OCI-LY3 (cell line): ENCODE data around the gene ACTL6A.

Experiments
- H2AFZ ChIP-seq: fragments of 200-600, 300-600 bp; shearing (Covaris generic); 2 replicates; pipeline ENCODE4 v1.6.0; 2014; ENCODE audit warnings: antibody characterized with exemption, low read depth, low read length
- H3K27ac ChIP-seq: fragments of 200-600, 300-600 bp; sonication (generic); 2 replicates; pipeline ENCODE4 v1.5.1; 2014; ENCODE audit warnings: mild to moderate bottlenecking, low read length, moderate library complexity, mixed read lengths
- H3K27me3 ChIP-seq: fragments of 200-600, 300-600 bp; sonication (generic); 2 replicates; pipeline ENCODE4 v1.6.1; 2014; ENCODE audit warnings: low read depth, low read length, mixed read lengths
- H3K36me3 ChIP-seq: fragments of 200-600, 300-600 bp; sonication (generic); replicated peaks from 2 replicates; pipeline ENCODE3; 2014; ENCODE audit warnings: low read depth, low read length, mixed read lengths
- H3K4me1 ChIP-seq: fragments of 300-600, 200-600 bp; sonication (generic); 2 replicates; pipeline ENCODE4 v1.6.1; 2014; ENCODE audit warnings: low read length, mixed read lengths
- H3K4me2 ChIP-seq: fragments of 200-600, 300-600 bp; sonication (generic); 2 replicates; pipeline ENCODE4 v1.6.1; 2014; ENCODE audit warnings: low read length, mixed read lengths
- H3K4me3 ChIP-seq: fragments of 300-600, 200-600 bp; sonication (generic); 2 replicates; pipeline ENCODE4 v1.5.1; 2014; ENCODE audit warnings: antibody characterized with exemption, mild to moderate bottlenecking, low read length, moderate library complexity
- H3K79me2 ChIP-seq: fragments of 300-600, 200-600 bp; shearing (Covaris generic); 2 replicates; pipeline ENCODE4 v1.6.1; 2014; ENCODE audit warnings: mild to moderate bottlenecking, low read length, mixed read lengths
- H3K9ac ChIP-seq: fragments of 300-600, 200-600 bp; shearing (Covaris generic); 2 replicates; pipeline ENCODE4 v1.6.0; 2014; ENCODE audit warnings: mild to moderate bottlenecking, low read length, moderate library complexity
- H3K9me3 ChIP-seq: fragments of 200-600, 300-600 bp; shearing (Covaris generic); 2 replicates; pipeline ENCODE4 v1.6.1; 2014; ENCODE audit warnings: low read length, mixed read lengths; ENCODE audit not compliant: insufficient read depth
- H4K20me1 ChIP-seq: fragments of 200-600, 300-600 bp; sonication (generic); 2 replicates; pipeline ENCODE4 v1.6.1; 2016; ENCODE audit warnings: low read length, mixed read lengths; ENCODE audit not compliant: insufficient read depth
- CTCF ChIP-seq: fragments of 200-600, 300-600 bp; sonication (generic); IDR thresholded peaks from 2 replicates; pipeline ENCODE4 v1.5.1; 2014; ENCODE audit warnings: antibody characterized with exemption, low read length, low read depth
- EZH2phosphoT487 ChIP-seq: fragments of 200-600 bp; shearing (Covaris generic); IDR thresholded peaks from 2 replicates; pipeline ENCODE4 v1.6.1; 2018; ENCODE audit warnings: antibody characterized with exemption, mixed run types, low read depth

ACTL6A gene

GRCh38 chr3:179603321-179603720 is 40.6 kb downstream of the ACTL6A start:
- Histone ChIP-seq H3K9me3 (no peaks in the 10 kb centered on the region), H3K27ac (no peak overlapping the region), H2AFZ (no peak overlapping the region), H3K36me3 (peaks cover 10% of the 10 kb centered on the region), H3K27me3 (no peaks in the 10 kb centered on the region), H3K9ac (no peak overlapping the region), H4K20me1 (no peaks in the 10 kb centered on the region), H3K4me1 (peaks cover 26% of the 10 kb centered on the region), H3K79me2 (peaks cover 44% of the 10 kb centered on the region), H3K4me3 (peak overlapping the region; percentile 86), H3K4me2 (peak overlapping the region; percentile 67)
- no peak for TF ChIP-seq EZH2phosphoT487
- no peak for TF ChIP-seq CTCF

- peak overlapping the region; percentile 48 for H3K27ac ChIP-seq
- no peaks in the 10 kb centered on the region for H4K20me1 ChIP-seq
- no peaks in the 10 kb centered on the region for H3K27me3 ChIP-seq
- peak overlapping the region; percentile 93; the same call in 1 of the 2 replicates for H2AFZ ChIP-seq
- H3K4me1 ChIP-seq, result peaks cover 31% of the 10 kb centered on the region
- H3K4me3 ChIP-seq, result peak overlapping the region; percentile 86
- H3K79me2 ChIP-seq, result peaks cover 44% of the 10 kb centered on the region
- TF ChIP-seq EZH2phosphoT487 (no peak), CTCF (no peak)
- peaks cover 10% of the 10 kb centered on the region for H3K36me3 ChIP-seq
- H3K9ac ChIP-seq, result peak overlapping the region; percentile 80
- no peaks in the 10 kb centered on the region for H3K9me3 ChIP-seq
- H3K4me2 ChIP-seq, result peak overlapping the region; percentile 67
These were observed 41.1 kb downstream of the ACTL6A start for GRCh38 chr3:179603831-179604230.

- H3K27ac ChIP-seq, result peak within 1 kb of the TSS; percentile 64
These were observed 41.8 kb downstream of the ACTL6A start, which contains the start of the genes MRPL47 and NDUFB5 for GRCh38 chr3:179604321-179605078. Gene MRPL47, minus strand, starts transcription at chr3:179604638. Its CDS starts 14 bp downstream, at chr3:179604624. Gene NDUFB5, plus strand, starts transcription at chr3:179604794. Its CDS starts 22 bp downstream, at chr3:179604816.

More at GRCh38 chr3:179604321-179605078, 41.8 kb downstream of the ACTL6A start, which contains the start of the genes MRPL47 and NDUFB5:
- peaks cover 8% of the 10 kb centered on the region for H3K36me3 ChIP-seq
- H2AFZ ChIP-seq, result peak within 1 kb of the TSS; percentile 93
- H3K27me3 ChIP-seq, result no peaks in the 10 kb centered on the region
- peaks cover 37% of the 10 kb centered on the region for H3K4me1 ChIP-seq
- peak within 1 kb of the TSS; percentile 90 for H3K4me2 ChIP-seq
- H3K79me2 ChIP-seq, result peaks cover 48% of the 10 kb centered on the region
- peak within 1 kb of the TSS; percentile 86 for H3K4me3 ChIP-seq
- peak within 1 kb of the TSS; percentile 89 for H3K9ac ChIP-seq
- no peaks in the 10 kb centered on the region for H3K9me3 ChIP-seq
- no peaks in the 10 kb centered on the region for H4K20me1 ChIP-seq
- TF ChIP-seq CTCF, result no peak
- no peak for TF ChIP-seq EZH2phosphoT487
